GM15510 (cell line): Measurements from ENCODE around the gene PSME1.

Experiments used
- POLR2A ChIP-seq: IDR thresholded peaks from 3 replicates; pipeline ENCODE4 v1.6.1; 2011; ENCODE audit warnings: borderline replicate concordance; ENCODE audit not compliant: insufficient read length; ENCODE audit errors: extremely low read depth

The PSME1 gene

DNA sequence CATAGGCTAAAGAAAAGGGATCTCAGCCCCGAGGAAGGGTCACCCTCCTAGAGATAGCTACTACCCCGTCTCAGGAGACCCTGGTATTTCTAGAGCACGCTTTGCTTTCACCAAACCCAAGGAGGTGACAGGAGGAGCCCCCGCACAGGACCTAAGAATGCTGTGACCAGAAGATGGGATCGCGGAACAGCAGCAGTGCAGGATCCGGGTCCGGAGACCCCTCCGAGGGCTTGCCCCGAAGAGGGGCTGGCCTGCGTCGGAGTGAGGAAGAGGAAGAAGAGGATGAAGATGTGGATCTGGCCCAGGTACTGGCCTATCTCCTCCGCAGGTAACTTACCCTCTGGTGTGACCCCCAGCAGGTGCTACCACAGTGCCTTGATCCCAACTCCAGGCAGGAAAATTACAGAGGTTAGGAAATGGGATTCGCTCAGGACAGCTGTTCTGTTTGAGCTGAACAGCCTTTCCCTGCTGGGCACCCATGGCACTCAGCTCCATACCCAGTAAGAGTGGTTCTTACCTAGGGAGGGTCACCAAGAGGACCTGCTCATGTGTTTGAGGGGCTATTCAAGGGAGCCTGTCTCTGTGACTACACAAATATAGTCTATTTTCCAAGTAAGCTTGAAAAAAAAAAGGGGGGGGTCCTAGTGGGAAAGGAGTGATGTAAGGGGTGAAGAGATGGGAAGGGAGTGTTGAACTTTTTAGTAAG is 20.4 kb upstream of the PSME1 start:
- no peak for TF ChIP-seq POLR2A

DNA sequence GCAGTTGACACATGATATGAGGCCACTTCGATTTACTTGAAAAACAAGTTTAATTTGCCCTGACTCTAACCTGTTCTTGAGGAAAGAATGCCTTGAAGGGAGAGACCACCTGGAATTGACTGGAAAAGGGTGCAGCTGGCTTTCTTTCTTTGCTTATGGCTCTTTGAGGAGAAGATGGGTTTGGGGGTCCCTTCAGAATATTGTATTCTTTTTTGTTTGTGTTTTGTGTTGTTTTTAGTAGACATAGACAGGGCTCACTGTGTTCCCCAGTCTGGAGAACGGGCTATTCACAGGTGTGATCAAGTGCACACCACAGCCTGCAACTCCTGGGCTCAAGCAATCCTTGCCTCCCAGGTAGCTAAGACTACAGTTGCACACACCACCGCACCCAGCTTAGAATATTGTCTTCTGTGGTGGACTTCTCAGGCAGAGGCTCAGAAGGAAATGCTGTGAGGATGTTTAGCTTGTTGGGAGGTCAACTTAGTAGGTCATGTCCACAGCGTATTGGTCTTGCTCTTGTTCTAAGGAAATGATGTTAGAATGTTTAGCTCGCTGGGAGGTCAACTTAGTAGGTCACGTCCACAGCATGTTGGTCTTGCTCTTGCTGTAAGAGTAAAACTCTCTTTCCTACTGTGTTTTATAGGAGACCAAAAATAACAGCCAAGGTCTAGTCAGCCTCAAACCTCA is 19.7 kb upstream of the PSME1 start:
- TF ChIP-seq POLR2A, result no peak

DNA sequence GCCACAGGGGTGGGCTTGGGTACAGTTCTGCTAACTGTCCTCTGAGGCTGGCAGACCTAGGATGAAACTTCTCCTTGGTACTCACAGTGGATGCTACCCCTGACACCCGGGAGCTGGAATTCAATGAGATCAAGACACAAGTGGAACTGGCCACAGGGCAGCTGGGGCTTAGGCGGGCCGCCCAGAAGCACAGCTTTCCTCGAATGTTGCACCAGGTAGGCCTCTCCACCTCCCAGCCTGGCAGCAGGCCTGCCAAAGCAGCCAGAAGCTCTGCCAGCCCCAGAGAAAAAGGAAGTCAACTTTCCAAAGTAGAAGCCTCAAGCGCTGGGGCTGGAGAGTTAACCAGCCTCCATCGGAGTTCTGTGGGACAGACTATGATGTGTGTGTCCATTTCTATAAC is 18.8 kb upstream of the PSME1 start:
- TF ChIP-seq POLR2A, result no peak

DNA sequence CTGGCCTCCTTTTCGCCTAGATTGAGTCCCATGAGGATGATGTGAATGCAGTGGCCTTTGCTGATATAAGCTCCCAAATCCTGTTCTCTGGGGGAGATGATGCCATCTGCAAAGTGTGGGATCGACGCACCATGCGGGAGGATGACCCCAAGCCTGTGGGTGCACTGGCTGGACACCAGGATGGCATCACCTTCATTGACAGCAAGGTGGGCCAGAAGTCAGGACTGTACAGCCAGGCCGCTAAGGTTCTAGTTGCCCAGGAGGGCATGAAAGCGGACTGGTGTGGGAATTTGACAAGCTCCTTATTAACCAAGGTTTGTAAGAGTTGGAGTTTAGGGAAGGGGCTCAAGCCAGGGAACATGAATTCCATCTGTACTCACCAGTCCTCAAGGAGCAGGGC is 16.3 kb upstream of the PSME1 start:
- no peak for TF ChIP-seq POLR2A

DNA sequence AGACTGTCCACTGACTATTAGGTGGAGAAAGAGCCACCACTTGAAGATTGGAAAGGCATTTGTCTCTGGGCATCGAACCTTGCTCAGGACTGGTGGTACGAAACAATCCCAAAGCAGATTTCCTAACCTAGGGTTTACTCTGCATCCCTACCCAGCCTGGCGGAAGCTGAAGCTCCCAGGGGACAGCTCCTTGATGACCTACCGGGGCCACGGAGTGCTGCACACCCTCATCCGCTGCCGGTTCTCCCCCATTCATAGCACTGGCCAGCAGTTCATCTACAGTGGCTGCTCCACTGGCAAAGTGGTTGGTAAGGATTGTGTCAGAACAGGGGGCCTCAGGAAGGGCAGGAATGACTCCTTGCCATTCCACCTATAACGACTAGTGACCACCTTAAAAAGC is 14.8 kb upstream of the PSME1 start:
- TF ChIP-seq POLR2A, result no peak

DNA sequence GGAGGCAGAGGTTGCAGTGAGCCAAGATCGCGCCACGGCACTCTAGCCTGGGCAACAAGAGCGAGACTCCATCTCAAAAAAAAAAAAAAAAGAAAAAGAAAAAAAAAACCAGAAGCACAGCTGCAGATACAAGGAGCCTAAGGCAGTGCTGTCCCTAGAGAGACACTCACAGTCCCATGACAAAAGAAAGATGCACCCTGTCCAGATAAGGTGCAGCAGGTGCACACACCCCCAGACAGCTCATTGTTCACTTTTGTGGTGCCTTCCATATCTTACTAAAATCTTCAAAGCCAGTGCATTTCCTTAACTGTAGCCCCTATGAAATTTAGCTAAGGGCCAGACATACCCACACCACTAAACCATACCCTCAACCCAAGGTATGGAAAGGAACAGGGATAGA is 13.6 kb upstream of the PSME1 start:
- no peak for TF ChIP-seq POLR2A

DNA sequence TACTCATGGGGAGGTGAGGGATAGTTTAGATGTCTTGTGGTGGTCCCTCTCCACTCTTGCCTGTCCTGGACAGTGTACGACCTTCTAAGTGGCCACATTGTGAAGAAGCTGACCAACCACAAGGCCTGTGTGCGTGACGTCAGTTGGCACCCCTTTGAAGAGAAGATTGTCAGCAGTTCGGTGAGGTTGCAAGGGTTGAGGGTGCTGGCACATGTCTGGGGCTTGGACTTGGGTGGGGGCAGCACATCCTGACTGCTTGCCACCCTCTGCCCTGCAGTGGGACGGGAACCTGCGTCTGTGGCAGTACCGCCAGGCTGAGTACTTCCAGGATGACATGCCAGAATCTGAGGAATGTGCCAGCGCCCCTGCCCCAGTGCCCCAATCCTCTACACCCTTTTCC is 13.1 kb upstream of the PSME1 start:
- no peak for TF ChIP-seq POLR2A

DNA sequence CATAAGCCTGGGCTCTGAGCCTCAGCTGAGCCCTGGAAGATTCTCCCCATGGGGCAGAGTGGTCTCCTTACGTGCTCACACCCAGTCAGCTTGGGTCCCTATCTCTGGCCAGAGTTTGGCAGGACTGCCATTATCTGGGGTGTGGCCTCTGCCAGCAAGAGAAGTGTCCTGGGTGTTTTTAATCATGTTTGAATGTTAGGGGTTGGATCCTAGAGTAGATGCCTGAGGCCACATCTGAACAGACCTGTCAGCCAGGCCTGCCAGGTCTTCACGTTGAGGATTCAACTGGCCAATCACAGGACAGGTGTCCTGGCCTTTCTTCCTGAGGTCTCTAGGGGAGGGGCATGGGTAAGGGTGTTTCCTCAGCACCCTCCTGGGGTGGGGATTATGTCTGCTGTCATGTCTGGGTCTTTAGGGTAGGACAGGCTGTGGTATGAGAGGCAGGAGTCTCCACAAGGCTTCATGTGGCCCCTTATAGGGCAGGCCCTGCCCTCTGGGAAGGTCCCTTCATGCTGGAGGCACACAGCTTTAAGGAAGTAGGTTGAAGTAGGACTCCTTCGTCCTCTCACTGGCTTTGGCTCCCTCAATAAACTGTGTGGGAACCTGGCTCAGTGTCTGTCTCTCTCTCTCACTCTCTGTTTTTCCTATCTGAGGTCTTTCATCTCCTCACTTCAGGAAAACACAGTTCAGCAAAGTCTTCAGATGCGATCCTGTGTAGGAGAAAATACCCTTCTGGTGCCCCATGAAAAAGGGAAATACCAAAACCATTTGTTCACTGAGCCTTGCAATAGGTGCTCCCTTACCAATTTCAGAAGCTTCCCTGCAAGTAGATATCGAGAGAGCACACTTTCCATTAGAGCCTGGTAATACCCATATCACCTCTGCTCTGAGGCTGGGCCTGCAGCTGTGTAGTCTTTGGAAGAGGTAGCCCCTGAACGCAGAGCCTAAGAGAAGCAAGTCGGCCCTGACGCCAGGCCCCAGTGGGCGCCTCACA is 12.3 kb upstream of the PSME1 start:
- no peak for TF ChIP-seq POLR2A

DNA sequence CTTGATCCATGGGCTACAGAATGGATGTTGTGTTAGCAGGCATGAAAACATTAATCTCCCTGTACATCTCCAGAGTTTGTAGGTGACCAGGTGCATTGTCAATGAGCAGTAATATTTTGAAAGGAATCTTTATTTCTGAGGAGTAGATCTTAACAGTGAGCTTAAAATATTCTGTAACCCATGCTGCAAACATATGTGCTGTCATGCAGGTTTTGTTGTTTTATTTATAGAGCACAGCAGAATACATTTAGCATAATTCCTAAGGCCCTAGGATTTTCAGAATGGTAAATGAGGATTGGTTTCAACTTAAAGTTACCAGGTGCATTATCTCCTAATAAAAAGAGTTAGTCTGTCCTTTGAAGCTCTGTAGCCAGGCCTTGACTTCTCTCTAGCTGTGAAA is 9.1 kb upstream of the PSME1 start:
- no peak for TF ChIP-seq POLR2A

DNA sequence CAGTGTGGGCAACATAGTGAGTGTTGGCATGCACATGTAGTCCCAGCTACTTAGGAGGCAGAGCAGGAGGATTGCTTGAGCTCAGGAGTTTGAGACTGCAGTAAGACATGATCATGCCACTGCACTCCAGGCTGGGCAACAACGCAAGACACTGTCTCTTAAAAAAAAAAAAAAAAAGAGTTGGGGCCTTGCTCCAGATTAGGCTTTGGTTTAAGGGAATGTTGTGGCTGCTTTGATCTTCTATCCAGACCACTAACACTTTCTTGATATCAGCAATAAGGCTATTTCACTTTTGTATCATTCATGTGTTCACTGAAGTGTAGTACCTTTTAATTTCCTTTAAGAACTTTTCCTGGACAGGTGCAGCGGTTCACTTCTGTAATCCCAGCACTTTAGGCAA is 8.3 kb upstream of the PSME1 start:
- TF ChIP-seq POLR2A, result no peak

DNA sequence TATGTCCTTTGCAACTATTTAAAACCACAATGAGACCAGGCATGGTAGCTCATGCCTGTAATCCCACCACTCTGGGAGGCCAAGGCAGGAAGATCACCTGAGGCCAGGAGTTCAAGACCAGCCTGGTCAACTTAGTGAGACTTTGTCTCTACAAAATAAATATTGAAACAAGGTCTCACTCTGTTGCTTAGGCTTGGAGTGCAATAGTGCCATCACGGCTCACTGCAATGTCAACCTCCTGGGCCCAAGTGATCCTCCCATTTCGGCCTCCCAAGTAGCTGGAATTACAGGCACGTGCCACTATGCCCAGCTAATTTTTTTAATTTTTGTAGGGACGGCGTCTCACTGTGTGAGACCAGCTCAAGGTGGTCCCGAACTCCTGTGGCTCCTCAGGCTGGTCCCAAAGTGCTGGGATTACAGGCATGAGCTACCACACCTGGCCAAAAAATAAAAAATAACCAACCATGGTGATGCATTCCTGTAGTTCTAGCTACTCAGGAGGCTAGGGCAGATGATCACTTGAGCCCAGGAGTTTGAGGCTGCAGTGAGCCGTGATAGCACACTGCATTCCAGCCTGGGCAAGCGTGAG is 6.5 kb upstream of the PSME1 start:
- TF ChIP-seq POLR2A, result no peak

DNA sequence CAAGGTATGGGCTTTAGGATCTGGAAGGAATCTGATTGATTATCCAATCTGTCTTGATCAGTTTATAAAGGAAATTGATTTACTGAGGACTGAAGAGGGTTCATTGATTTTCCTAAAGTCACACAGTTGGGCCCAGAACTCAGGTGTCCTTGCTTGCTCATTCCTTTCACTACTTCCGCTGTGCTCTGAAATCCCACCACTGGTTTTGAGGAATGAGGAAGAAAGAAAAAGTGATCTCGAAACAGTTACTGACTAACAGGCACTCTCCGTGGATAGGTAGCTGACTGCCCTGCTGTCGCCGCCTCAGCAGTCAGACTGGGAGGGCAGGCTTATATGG is 5.6 kb upstream of the PSME1 start, which contains the start of gene FITM1:
Gene FITM1, plus strand, starts transcription at position 280 of the 337 bp plus-strand sequence. CDS start 905 bp downstream, outside the sequence.
- no peak for TF ChIP-seq POLR2A

DNA sequence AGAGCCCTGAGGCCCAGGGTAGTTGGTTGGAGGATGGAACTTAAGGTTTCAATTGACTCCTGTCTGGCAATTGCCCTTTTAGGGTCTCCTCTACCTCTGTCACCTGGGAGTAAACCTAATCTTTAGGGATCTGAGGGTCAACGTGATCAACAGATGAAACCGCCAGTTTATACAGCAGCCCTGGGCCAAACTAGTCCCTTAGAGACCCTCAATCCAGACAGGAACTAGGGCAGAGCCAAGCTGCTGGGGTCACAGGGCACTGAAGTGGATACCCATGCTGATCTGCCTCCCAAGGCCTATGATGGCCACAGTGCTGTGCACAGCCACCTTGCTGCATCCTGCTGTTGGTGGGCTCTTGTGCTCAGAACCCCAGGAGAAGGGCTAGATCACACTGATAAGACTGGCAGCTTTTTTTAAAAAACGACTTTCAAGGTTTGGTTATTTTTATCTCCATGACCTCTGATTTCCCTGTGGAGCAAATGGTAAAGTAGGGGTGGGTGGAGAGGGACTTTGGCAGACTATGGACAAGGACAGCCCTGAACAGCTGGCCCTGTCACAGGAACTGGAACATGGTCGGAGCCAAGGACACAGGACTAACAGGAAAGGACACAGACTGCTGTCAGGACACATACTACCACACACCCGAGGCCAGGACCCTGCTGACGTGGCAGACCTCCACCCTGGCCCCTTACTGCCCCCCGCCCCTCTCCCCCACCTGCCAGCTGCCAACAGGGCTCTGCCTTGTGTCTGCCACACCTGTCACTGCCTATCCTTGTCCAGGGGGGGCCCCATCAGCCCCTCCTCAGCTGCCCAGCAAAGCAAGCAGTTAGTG is 5.1 kb upstream of the PSME1 start:
- no peak for TF ChIP-seq POLR2A

DNA sequence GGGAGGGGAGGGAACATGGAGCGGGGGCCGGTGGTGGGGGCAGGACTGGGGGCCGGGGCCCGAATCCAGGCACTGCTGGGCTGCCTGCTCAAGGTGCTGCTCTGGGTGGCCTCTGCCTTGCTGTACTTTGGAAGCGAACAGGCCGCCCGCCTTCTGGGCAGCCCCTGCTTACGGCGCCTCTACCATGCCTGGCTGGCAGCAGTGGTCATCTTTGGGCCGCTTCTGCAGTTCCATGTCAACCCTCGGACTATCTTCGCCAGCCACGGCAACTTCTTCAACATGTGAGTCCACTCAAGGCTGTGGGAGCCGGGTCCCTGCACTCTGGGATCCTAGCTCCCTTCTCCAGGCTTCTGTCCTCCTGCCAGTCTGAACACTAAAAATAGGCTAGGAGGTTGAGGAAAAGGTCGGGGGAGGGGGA is 4.4 kb upstream of the PSME1 start:
- no peak for TF ChIP-seq POLR2A

DNA sequence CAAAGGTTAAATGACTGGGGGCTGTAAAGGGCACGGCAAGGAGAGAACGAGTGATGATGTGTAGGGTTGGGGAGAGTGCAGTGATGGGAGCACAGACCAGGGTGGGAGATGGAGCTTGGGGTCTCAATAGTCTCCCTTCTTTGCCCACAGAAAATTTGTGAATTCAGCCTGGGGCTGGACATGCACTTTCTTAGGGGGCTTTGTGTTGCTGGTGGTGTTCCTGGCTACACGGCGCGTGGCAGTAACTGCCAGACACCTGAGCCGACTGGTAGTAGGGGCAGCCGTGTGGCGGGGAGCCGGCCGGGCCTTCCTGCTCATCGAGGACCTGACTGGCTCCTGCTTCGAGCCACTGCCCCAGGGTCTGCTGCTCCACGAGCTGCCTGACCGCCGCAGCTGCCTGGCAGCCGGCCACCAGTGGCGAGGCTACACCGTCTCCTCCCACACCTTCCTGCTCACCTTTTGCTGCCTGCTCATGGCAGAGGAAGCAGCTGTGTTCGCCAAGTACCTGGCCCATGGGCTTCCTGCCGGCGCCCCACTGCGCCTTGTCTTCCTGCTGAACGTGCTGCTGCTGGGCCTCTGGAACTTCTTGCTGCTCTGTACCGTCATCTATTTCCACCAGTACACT is 3.8 kb upstream of the PSME1 start:
- no peak for TF ChIP-seq POLR2A

DNA sequence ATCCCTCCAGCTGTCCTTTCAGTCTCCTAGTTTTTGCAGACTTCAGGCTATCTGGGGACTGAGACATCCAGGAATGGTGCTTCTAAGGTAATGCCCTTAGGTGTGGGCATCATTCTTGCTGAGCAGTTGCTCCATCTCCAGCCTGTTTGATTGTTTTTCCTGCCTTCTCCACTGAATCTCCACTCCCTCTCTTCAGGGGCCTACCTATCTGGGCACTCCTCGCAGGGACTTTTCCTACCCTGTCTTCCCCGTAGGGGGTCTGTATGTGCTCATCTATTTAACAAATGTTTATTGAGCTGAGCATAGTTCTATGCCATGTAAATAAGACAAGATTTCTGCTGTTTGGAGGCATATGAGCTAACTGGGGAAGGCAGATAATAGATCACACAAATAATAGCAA is 3.0 kb upstream of the PSME1 start:
- TF ChIP-seq POLR2A, result no peak
